Activated naive CD8-positive, alpha-beta T cell (primary cell): ENCODE data around the gene GOLGA8J.
"Not testable (repeated sequence)": the region's sequence is repeated elsewhere in the genome, so short reads cannot be mapped to it uniquely, and the experiment has no call there.

Source experiments
- H3K27ac Mint-ChIP-seq: one replicate; pipeline ENCODE4 v1.8.0; 2021; ENCODE audit warnings: mixed read lengths
- H3K27me3 Mint-ChIP-seq: one replicate; pipeline ENCODE4 v1.8.0; 2021; ENCODE audit warnings: mixed read lengths
- H3K36me3 Mint-ChIP-seq: one replicate; pipeline ENCODE4 v1.8.0; 2021; ENCODE audit warnings: mixed read lengths
- H3K4me1 Mint-ChIP-seq: one replicate; pipeline ENCODE4 v1.8.0; 2021; ENCODE audit warnings: low read depth, mixed read lengths
- H3K4me3 Mint-ChIP-seq: one replicate; pipeline ENCODE4 v1.8.0; 2021; ENCODE audit warnings: mild to moderate bottlenecking, mixed read lengths
- H3K9me3 Mint-ChIP-seq: one replicate; pipeline ENCODE4 v1.8.0; 2021; ENCODE audit warnings: low read depth, mixed read lengths

Gene GOLGA8J

DNA sequence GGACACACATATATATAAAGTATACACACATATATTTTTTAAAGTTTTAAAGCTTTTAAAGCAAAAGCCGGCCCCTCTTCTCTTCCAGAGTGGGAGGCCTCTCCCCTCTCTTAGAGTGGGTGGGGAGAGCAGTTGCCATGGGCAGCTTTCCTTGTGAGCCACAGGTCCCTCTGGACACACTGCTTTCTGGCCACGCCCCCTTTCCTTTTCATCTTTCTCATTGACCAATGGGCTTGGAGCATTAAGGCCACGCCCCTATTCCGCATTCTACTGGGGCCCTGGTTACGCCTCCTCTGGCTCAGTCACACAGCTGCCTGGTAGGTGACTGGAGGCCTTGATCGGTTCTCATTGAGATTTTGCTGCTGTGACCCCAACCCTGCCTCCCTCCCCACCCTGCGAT lies at the start of gene GOLGA8J:
Gene GOLGA8J (plus strand): TSS at position 301 of the 400 bp plus-strand sequence. CDS start 98 bp downstream, at position 399.
- not testable (repeated sequence) for H3K27ac Mint-ChIP-seq, H3K36me3 Mint-ChIP-seq

DNA sequence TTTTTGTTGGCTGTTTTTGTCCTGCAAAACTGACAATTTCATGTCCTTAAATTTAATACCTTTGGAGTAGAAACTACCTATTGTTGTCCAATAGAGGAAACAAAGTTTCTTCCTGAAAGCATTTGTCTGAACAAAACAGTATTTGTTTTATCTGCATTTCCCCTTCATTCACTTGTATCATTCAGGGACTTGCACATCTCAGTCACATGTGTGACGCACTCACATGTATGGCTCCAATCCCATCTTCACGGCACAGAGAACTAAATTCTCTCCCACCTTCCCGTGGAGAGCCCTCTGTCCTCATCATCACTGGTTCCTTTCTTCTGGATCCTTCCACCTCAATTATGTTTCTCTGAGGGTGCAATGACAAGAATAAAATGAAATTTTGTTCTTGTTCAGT lies 49.5 kb upstream of the GOLGA8J start:
- Mint-ChIP-seq H3K27me3 (peaks cover 12% of the 10 kb centered on the region), H3K9me3 (peaks cover 7% of the 10 kb centered on the region), H3K4me1 (no peaks in the 10 kb centered on the region), H3K36me3 (no peaks in the 10 kb centered on the region), H3K4me3 (no peak overlapping the region), H3K27ac (no peak overlapping the region)

More for the DNA sequence above, at the start of gene GOLGA8J:
- H3K27me3 Mint-ChIP-seq, H3K4me1 Mint-ChIP-seq, H3K4me3 Mint-ChIP-seq, H3K9me3 Mint-ChIP-seq: not testable (repeated sequence)

DNA sequence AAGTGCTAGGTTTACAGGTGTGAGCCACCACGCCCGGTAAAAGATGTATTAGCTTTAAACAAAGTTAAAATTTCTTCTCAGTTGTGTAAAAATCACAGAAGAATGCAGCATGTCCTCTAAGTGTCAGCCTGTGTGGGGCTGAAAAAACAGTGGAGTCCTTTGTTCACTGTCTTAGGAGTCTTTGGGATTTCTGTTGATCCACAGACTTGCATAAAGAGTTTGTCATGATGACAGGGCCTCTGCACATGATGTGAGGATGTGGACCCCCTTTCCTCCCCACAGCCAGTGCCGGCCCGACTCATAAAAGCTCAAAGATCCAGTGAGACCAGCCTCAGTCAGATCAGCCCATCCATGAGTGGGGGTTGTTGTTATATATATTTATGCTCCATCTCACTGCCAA lies 49.0 kb upstream of the GOLGA8J start:
- Mint-ChIP-seq H3K9me3 (peaks cover 7% of the 10 kb centered on the region), H3K27me3 (peaks cover 12% of the 10 kb centered on the region), H3K27ac (no peak overlapping the region), H3K36me3 (no peaks in the 10 kb centered on the region), H3K4me1 (no peaks in the 10 kb centered on the region), H3K4me3 (no peak overlapping the region)

DNA sequence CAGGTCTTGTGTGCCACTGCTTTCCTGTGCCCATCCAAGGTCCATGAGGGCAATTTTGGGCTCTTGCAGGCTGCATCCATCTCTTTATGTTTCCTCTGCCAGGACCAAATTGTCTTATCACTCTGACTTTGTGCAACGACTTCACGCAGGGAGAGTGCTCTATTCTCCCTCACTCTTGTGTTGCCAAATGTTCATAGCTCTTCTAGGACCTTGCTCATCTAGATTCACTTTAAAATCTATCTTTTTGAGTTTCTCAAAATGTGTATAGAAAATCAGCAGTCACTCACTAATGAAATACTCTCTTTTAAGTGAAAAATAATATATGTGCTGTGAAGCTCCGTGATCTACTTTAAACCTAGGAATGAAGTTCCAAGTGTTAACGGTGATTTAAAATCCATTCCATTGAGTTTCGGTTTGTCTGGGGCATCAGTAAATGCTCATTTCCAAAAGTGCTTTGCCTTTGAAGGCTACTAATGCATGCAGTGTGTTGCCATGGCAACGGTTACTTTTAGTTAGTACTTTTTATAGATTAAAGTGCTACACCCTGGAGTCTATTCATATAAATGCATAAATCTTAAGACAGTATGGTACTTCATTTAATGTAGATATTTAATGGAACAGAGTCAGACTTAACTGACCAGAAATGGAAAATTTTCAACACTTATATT lies 46.6 kb upstream of the GOLGA8J start:
- Mint-ChIP-seq H3K9me3 (no peaks in the 10 kb centered on the region), H3K36me3 (no peaks in the 10 kb centered on the region), H3K4me3 (no peak overlapping the region), H3K27ac (no peak overlapping the region), H3K4me1 (no peaks in the 10 kb centered on the region), H3K27me3 (peaks cover 12% of the 10 kb centered on the region)

DNA sequence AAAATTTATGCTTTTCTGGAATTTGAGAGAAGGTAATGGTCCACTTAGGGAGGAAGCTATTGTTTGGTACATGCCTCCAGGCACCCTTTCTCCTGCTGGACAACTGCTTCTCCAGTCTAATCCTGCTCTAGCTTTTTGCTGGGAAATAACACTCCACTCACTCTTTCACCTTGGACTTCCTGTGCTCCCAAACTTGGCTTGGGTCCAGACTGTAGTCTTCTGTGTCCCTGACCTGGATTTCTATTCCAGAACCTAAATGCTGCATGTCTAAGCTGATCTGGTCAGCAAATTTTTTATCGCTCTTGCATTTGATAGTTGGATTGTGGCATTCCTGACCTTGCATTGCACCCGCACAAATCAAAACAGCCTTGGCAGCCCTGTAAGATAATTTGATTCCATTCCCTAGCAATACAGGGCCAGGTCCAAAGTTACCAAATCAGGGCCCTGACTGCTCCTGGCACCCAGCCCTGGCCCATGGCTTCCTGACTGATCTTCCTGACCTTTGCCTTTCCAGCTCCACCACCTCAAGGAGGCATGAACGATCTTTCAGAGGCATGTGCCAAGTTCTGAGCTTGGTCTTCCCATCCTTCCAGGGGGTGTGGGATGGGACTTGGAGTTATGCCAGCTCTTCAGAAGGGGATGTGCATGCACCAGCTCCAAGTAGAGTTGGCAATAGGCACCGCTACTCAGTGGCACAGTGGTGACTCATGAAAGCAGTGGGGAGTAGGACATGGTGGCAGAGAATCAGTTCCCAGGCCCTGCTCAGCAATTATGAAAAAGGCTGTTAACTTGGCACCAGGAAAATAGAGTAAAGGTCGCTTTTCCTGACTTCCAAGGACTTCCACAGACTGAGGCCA lies 43.9 kb upstream of the GOLGA8J start:
- Mint-ChIP-seq H3K36me3 (no peaks in the 10 kb centered on the region), H3K4me1 (no peaks in the 10 kb centered on the region), H3K9me3 (no peaks in the 10 kb centered on the region), H3K27ac (no peak overlapping the region), H3K4me3 (no peak overlapping the region), H3K27me3 (peaks cover 12% of the 10 kb centered on the region)

- no peak overlapping the region for H3K27ac Mint-ChIP-seq
- no peaks in the 10 kb centered on the region for H3K4me1 Mint-ChIP-seq
- H3K27me3 Mint-ChIP-seq: peaks cover 9% of the 10 kb centered on the region
- H3K4me3 Mint-ChIP-seq: no peak overlapping the region
- H3K9me3 Mint-ChIP-seq: no peaks in the 10 kb centered on the region
- no peaks in the 10 kb centered on the region for H3K36me3 Mint-ChIP-seq
These were observed 40.9 kb upstream of the GOLGA8J start for GRCh38 chr15:30041868-30042267.

DNA sequence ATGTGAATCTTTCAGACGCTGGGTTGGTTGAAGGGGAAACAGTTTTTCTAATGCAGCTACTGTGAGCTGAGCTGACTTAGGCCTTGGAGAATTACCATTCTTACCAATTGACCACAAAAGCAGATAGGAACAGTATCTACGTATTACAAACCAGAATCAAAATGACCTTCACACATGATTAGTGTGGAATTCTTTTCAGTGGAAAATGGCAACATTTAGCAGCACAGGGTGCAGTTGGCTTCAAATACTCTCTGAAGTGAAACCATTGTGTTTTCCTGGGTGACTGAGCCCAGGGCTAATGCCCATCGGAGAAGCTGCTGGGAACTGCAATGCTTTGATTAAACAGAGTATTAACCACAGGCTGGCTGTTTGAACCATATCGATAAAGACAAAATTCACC lies 40.2 kb upstream of the GOLGA8J start:
- H3K4me3 Mint-ChIP-seq: no peak overlapping the region

GRCh38 chr15:30043211-30043655 lies 39.5 kb upstream of the GOLGA8J start:
- peaks cover 10% of the 10 kb centered on the region for H3K27me3 Mint-ChIP-seq
- H3K36me3 Mint-ChIP-seq: no peaks in the 10 kb centered on the region
- no peak overlapping the region for H3K4me3 Mint-ChIP-seq
- H3K4me1 Mint-ChIP-seq: no peaks in the 10 kb centered on the region
- no peak overlapping the region for H3K27ac Mint-ChIP-seq
- no peaks in the 10 kb centered on the region for H3K9me3 Mint-ChIP-seq

More for the DNA sequence above, 40.2 kb upstream of the GOLGA8J start:
- Mint-ChIP-seq H3K9me3 (no peaks in the 10 kb centered on the region), H3K36me3 (no peaks in the 10 kb centered on the region), H3K27ac (no peak overlapping the region), H3K27me3 (peaks cover 6% of the 10 kb centered on the region), H3K4me1 (no peaks in the 10 kb centered on the region)

GRCh38 chr15:30044377-30044776 lies 38.4 kb upstream of the GOLGA8J start:
- H3K4me3 Mint-ChIP-seq: no peak overlapping the region
- no peaks in the 10 kb centered on the region for H3K9me3 Mint-ChIP-seq
- H3K4me1 Mint-ChIP-seq: no peaks in the 10 kb centered on the region
- no peak overlapping the region for H3K27ac Mint-ChIP-seq
- no peaks in the 10 kb centered on the region for H3K36me3 Mint-ChIP-seq
- peaks cover 10% of the 10 kb centered on the region for H3K27me3 Mint-ChIP-seq

GRCh38 chr15:30044826-30045225 lies 37.9 kb upstream of the GOLGA8J start:
- not testable (repeated sequence) for H3K4me1 Mint-ChIP-seq, H3K4me3 Mint-ChIP-seq, H3K27ac Mint-ChIP-seq, H3K9me3 Mint-ChIP-seq, H3K36me3 Mint-ChIP-seq
- H3K27me3 Mint-ChIP-seq: peaks cover 10% of the 10 kb centered on the region

- H3K27me3 Mint-ChIP-seq: peaks cover 12% of the 10 kb centered on the region
- not testable (repeated sequence) for H3K36me3 Mint-ChIP-seq, H3K4me1 Mint-ChIP-seq, H3K9me3 Mint-ChIP-seq, H3K27ac Mint-ChIP-seq, H3K4me3 Mint-ChIP-seq
These were observed 37.3 kb upstream of the GOLGA8J start for GRCh38 chr15:30045248-30046041.

DNA sequence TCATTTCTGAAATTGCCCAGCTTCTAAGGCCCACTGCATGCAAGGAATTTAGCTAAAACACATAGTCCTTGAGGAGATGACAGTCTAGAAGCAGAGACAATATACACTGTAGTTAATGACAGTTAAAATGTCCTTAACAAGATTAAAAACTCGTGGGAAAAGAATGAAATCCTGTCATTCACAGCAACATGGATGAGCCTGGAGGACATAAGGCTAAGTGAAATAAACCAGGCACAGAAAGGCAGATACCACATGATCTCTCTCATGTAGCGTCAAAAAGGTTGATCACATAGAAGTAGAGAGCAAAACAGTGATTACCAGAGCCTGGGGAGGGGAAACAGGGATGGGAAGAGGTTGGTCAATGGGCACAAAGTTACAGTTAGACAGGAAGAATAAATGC lies 36.3 kb upstream of the GOLGA8J start:
- no peak overlapping the region for H3K27ac Mint-ChIP-seq
- peaks cover 12% of the 10 kb centered on the region for H3K27me3 Mint-ChIP-seq
- no peaks in the 10 kb centered on the region for H3K36me3 Mint-ChIP-seq
- H3K9me3 Mint-ChIP-seq: no peaks in the 10 kb centered on the region
- H3K4me1 Mint-ChIP-seq: no peaks in the 10 kb centered on the region
- no peak overlapping the region for H3K4me3 Mint-ChIP-seq

DNA sequence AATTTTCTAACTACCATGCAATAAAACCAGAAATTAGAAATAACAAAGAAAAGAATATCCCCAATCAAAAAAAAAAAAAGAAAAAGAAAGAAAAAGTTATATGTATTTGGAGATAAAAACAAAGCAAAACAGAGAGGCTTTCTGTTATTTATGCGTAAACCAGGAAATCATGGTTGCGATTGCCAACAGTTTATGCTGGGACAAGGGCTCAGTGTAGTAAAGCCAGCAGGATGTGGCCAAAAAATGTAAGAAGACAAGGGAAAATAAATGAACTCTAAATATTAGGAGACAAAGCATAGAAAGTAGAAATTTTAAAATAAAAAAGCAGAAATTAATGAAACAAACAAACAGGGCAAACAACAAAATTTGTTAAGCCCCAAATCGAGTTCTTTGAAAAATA lies 27.2 kb upstream of the GOLGA8J start:
- Mint-ChIP-seq H3K4me3 (no peak overlapping the region), H3K4me1 (no peaks in the 10 kb centered on the region), H3K27me3 (peaks cover 9% of the 10 kb centered on the region), H3K36me3 (no peaks in the 10 kb centered on the region), H3K9me3 (no peaks in the 10 kb centered on the region), H3K27ac (no peak overlapping the region)

DNA sequence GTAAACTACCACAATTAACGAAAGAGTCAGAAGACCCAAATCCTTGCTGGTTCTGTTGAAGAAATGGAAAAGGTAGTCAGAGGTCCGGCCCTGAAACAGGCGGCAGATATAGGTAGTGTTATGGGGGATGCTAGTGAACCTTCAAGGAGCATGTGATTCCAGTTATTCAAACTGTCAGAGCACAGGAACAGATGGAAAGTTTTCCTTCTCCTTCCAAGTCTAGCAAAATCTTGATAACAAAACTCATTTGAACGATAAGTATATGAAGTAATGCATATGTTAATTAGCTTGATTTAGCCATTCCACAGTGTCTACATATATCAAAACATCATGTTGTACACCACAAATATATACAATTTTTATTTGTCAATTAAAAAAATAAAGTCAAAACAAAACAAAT lies 26.6 kb upstream of the GOLGA8J start:
- no peaks in the 10 kb centered on the region for H3K4me1 Mint-ChIP-seq
- peaks cover 9% of the 10 kb centered on the region for H3K27me3 Mint-ChIP-seq
- H3K36me3 Mint-ChIP-seq: no peaks in the 10 kb centered on the region
- H3K9me3 Mint-ChIP-seq: no peaks in the 10 kb centered on the region
- no peak overlapping the region for H3K4me3 Mint-ChIP-seq
- H3K27ac Mint-ChIP-seq: no peak overlapping the region

DNA sequence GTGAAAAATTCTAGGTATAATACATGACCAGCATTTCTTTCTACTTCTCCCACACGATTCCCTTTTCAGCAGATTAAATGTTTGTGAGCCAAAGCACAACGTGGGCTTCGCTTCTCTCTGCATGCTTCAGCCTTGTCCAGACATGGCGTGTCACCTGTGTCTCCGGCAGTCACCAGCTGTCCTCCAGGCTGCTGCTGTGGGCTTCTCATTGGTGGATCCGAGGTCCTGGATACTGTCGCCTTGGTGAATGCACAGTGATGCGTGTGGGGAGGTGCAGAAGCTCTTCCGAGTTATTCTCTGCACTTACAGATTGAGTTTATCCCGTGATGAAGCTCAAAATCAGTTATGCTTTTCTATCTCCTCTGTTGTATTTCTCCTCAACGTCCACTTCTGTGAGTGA lies 23.0 kb upstream of the GOLGA8J start:
- no peaks in the 10 kb centered on the region for H3K4me1 Mint-ChIP-seq
- no peak overlapping the region for H3K27ac Mint-ChIP-seq
- no peaks in the 10 kb centered on the region for H3K9me3 Mint-ChIP-seq

More for the DNA sequence above, 23.0 kb upstream of the GOLGA8J start:
- Mint-ChIP-seq H3K36me3 (no peaks in the 10 kb centered on the region), H3K27me3 (peaks cover 6% of the 10 kb centered on the region), H3K4me3 (no peak overlapping the region)
